Fibroblast of skin of back (primary cell): ENCODE data around the gene CSNK1E. TPM values are rescaled to one million over a fixed set of nuclear protein-coding genes. Genes with fewer than 3 reads are reported as not detected.
"Not testable (repeated sequence)": the region's sequence is repeated elsewhere in the genome, so short reads cannot be mapped to it uniquely, and the experiment has no call there.

Experiments
- DNase-seq: peaks from one replicate; pipeline ENCODE4 v3.0.0-alpha.2; 2013
- polyA plus RNA-seq, 2 experiments: library from polyadenylated mRNA; unstranded; fragments of 120-200 nt; gene quantifications; one replicate each; pipeline ENCODE4 v1.2.1, GENCODE V29; 2013; ENCODE audit not compliant: insufficient read length in 2 of 2

CSNK1E gene
- 200 TPM for polyA plus RNA-seq (2013, experiment 1 of 2; ENCODE audit: insufficient read length)
- polyA plus RNA-seq (2013, experiment 2 of 2; ENCODE audit: insufficient read length), result 160 TPM

GRCh38 chr22:38317122-38317994, at the start of gene CSNK1E:
Gene CSNK1E, minus strand, starts transcription at chr22:38317433. Its CDS starts 3,276 bp downstream, at chr22:38314157.
- DNase-seq, result peak; percentile 74

DNA sequence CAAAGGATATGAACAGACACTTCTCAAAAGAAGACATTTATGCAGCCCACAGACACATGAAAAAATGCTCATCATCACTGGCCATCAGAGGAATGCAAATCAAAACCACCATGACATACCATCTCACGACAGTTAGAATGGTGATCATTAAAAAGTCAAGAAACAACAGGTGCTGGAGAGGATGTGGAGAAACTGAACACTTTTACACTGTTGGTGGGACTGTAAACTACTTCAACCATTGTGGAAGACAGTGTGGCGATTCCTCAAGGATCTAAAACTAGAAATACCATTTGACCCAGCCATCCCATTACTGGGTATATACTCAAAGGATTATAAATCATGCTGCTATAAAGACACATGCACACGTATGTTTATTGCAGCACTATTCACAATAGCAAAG, 48.6 kb upstream of the CSNK1E start:
- DNase-seq, result not testable (repeated sequence)

DNA sequence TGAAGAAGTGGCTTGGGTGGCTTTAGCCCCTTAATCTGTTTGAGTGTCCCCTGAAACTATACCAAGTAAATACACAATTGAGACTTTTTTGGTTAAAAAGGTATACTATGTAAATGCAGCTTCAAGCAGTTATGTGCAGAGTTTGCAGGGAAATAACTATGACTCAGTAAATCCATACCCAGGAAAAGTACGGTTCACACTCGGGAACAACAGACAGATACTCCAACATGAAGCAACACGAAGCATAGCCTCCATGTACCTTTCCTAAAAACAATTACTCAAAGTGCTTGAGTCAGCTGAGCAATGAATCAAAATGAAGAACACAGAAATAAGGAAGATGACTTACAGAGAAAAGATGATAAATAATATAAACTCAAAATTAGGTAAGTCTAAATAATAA, 47.9 kb upstream of the CSNK1E start:
- DNase-seq, result not testable (repeated sequence)

- not testable (repeated sequence) for DNase-seq
These were observed 43.3 kb upstream of the CSNK1E start for GRCh38 chr22:38360560-38360959.

DNA sequence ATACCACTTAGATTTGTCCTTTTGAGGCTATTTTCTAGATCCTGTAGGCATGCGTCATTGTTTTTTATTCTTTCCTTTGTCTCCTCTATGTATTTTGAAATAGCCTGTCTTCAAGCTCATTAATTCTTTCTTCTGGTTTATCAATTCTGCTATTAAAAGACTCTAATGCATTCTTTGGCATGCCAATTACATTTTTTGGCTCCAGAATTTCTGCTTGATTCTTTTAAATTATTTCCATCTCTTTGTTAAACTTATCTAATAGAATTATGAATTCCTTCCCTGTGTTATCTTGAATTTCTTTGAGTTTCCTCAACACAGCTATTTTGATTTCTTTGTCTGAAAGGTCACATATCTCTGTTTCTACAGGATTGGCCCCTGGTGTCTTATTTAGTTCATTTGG, 42.6 kb upstream of the CSNK1E start:
- not testable (repeated sequence) for DNase-seq

GRCh38 chr22:38357971-38358370, 40.7 kb upstream of the CSNK1E start:
- not testable (repeated sequence) for DNase-seq

GRCh38 chr22:38355275-38355674, 38.0 kb upstream of the CSNK1E start:
- DNase-seq, result no peak

DNA sequence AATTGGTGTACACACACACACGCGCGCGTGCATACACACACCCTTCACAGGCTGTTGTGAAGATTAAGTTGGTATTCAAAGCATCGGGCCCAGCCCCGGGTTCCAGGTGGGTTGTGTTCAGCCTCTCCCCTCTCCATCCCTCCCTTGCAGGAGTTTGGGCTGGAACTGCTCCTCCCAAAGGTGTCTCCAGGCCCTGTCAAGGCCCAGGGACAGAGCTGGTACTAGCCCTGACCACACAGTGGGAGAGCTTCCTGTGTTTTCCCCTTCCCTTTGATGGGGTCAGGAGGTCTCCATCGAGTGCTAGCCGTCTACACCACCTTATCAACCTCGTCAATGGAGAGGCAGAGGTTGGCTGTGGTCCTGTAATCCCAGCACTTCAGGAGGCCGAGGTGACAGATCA, 36.5 kb upstream of the CSNK1E start:
- DNase-seq, result no peak

DNA sequence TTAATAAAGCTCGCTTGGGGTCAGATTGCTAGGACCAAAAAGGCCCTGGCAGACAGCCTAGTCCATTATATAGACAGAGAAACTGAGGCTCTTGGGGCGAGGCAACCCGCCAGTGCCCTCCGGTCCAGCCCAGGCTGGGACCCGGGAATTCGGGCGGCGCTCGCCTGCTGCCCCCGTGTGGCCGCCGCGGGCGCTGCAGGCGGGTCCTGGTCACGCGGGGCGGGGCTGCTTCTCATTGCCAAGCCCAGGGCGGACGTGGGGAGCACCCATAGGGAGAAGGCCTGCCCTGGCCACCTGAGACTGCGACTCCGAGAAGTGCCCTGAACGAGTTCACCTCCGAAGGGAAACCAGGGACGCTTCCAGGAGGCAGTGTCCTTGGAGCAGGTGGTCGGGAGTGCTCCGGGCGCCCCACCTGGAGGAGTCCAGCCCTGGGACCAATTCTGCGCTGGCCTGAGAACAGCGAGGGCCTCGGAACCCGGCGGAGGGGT, 36.0 kb upstream of the CSNK1E start:
- peak; percentile 44 for DNase-seq

DNA sequence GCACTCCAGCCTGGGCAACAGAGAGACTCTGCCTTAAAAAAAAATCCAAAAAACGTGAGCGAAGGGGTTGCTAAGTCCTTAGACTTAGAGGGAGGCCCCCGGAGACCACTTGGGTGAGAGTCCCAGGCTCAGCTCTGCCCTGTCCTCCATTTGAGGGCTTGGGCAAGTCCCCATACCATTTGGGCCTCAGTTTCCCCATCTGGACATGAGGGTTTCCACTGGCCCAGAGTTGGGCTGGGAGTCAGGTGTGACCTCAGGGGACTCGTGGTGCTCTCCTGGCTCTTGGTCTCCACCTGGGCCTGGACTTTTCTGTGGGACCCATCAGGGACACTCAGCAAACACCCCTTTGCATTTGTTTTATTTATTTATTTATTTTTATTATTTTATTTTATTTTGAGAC, 35.2 kb upstream of the CSNK1E start:
- no peak for DNase-seq

DNA sequence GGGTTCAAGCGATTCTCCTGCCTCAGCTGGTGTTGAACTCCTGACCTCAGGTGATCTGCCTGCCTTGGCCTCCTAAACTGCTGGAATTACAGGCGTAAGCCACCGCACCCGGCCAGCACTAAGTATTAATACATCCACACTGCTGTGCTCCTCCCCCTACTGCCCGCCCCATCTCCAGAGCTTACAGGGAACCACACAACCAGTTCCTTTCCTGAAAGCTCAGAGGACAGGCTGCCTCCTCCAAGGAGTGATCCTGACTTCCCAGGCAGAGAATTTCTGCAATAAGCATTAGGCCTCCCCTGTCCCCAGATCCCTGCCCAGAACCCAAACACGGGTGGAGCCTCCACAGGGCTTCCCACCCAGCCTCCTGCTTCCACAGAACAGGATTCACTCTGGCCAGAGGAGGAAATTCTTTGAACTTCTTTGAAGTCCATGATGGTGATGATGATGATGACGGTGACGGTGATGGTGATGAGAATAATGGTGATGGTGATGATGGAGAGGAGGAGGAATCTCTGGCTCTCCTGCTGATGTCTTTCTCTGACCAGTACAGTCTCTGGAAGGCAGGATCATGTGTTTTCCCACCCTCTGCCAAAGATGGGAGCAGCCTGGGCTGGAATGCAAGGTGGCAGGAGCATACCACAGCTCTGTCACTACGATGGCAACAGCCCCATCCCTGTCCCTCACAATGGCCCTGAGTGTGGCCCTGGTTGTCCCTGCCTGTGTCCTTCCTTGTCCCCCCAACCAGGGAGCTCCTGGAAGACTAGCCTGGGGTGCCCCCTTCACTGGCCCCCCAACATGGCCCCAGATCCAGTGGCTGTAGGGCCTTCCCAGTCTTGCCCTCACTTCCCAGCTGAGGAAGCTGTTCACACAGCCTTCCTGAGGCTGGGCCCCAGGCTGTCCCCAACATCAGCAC, 33.5 kb upstream of the CSNK1E start:
- DNase-seq, result no peak

- no peak for DNase-seq
These were observed 31.7 kb upstream of the CSNK1E start for GRCh38 chr22:38348751-38349496.

GRCh38 chr22:38347944-38348750, 30.9 kb upstream of the CSNK1E start:
- no peak for DNase-seq

- DNase-seq, result no peak
These were observed 30.1 kb upstream of the CSNK1E start for GRCh38 chr22:38347181-38347943.

GRCh38 chr22:38346506-38346905, 29.3 kb upstream of the CSNK1E start:
- DNase-seq, result no peak

DNA sequence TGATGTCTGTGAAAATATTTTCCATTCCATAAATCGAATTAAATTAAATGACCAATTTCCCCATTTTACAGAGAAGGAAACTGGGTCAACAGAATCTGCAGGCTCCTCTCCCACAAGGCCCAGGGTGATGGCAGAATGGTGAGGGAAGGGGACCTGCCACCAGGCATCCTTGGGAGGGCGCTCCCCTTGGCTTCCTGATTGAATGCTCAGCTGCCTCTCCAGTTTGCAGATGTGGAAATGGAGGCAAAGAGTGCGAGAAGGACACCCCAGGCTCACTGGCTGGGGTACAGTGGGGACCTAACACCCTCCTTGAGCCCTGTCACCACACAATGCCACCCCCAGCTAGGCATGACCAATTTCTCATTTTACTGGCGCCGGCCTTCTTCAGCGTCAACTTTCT, 28.5 kb upstream of the CSNK1E start:
- no peak for DNase-seq

GRCh38 chr22:38339893-38340292, 22.7 kb upstream of the CSNK1E start:
- DNase-seq, result not testable (repeated sequence)

DNA sequence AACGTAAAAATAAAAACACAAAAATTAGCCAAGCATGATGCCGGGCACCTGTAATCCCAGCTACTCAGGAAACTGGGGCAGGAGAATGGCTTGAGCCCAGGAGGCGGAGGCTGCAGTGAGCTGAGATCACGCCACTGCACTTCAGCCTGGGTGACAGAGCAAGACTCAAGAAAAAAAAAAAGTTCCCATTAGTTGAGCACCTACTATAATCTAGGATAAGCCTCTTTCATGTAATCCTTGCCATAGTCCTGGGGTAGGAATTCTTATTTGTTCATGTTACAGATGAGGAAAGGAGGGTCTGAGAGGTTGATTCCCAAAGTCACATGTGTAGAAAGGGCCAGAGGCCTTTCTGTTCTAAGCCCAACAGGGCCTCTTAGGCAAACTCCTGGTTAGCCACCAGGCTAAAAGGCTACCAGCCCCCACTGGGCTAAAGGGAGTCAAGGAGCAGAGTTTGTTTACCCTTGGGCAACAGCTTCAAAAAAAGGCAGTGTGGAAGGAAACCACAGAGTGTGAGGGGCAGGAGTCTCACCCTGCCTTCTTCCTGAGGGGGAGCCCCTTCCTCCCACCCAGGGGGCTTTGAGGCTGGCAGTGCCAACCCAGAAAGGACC, 21.6 kb upstream of the CSNK1E start:
- no peak for DNase-seq

DNA sequence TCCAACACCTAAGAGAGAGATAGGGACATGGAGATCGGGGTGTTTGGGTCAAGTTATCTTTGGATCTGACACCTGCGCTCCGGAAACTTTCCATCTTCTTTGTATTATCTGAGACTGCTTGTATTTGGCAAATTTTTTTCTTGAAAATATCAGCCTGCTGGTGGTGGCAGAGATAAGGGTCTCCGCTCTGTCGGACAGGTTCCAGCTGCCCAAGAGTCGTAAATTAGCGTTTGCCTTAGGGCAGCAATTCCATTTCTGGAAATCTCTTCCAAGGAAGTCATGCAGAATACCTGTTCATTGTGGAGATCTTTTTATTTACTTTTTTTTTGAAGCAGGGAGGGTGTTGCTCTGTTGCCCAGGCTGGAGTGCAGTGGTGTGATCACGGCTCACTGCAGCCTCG, 19.5 kb upstream of the CSNK1E start:
- no peak for DNase-seq

- no peak for DNase-seq
These were observed 17.8 kb upstream of the CSNK1E start for GRCh38 chr22:38335077-38335476.
